HG02870 (cell line): ENCODE results near the gene AHNAK2.
"Not testable (repeated sequence)": the region's sequence is repeated elsewhere in the genome, so short reads cannot be mapped to it uniquely, and the experiment has no call there.

Source experiments
- ATAC-seq: cut with Tn5 transposase; IDR thresholded peaks from one replicate; pipeline ENCODE4 v1.9.1; 2021; ENCODE audit warnings: mild to moderate bottlenecking, moderate library complexity; ENCODE audit not compliant: unreplicated experiment

The AHNAK2 gene

DNA sequence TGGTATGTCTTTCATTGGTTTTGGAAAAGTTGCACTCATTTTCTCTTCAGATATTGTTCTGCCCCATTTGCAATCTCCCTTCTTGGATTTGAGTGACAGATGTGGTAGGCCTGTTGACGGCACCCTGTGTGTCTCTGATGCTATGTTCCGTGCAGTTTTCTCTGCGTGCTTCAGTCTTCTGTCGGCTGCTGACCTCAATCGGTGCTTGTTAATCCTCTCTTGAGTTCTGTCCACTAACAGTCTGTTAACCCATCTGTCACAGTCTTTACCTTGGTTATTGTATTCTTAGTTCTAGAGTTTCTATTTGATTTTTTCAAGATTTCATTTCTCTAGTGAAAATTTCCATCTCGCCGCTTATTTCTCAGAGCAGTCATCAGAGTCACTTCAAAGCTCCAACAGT is 74.2 kb downstream of the AHNAK2 start:
- ATAC-seq: no peak

DNA sequence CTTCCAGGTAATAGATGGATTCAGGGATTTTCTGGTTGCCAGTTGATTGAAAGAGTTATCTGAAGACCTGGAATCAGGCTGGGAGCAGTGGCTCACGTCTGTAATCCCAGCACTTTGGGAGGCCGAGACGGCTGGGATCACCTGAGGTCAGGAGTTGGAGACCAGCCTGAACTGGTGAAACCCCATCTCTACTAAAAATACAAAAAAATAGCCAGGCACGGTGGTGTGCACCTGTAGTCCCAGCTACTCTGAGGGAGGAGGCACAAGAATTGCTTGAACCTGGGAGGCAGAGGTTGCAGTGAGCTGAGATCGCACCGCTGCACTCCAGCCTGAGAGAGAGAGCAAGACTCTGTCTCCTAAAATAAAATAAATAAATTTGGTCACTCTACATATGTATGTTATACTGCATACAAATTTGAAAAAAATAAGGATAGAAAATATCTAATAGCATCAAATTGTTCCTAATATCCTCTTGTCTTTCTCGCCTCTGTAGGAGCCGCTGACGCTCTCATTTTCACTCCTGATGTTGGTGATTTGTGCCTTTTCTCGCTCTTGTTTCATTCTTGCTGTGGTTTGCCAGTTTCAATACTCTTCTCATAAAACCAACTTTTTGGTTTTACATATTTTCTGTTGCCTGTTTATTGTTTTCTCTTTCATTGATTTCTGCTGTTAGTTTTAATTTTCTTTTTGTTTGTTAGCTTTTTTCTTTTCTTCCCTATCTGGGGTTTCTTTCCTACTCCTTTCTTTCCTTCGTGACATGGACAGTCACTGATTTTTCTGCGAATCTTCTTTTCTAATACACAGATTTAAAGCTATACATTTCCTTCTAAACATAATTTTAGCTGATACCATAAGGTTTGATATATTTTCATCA is 77.3 kb downstream of the AHNAK2 start:
- no peak for ATAC-seq

GRCh38 chr14:104899781-104900180 is 78.4 kb downstream of the AHNAK2 start:
- no peak for ATAC-seq

DNA sequence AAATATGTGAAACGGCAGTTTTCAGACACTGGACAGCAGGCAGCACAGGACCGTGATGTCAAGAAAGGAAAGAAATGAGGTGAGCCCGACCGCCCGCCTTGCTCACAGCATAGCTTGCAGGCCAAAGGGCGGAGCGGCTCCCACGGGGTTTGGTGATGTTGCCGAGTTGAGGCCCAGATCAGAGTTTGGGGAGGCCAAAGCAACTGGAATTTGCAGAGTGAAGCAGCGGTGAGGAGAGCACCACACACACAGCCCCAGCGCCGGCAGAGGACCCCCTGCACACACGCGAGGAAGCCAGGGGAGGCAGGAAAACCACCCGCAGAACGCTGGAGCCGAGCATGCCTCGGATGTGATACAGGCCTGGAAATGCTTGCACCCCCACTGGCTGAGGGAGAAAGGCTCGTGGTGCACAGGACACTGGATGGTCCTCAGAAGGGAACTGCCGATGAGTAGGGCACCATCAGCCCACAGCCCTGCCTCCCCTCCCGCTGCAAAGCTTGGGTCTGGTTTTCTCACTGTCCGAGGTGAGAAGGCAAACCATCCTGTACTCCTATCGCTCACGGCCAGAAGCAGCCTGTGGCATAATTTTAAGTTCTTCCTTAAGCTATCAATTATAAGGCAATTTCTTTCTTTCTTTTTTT is 79.2 kb downstream of the AHNAK2 start:
- no peak for ATAC-seq

- ATAC-seq: no peak
Observed at GRCh38 chr14:104898195-104898558, 80.0 kb downstream of the AHNAK2 start.

GRCh38 chr14:104897330-104898194 is 80.6 kb downstream of the AHNAK2 start:
- no peak for ATAC-seq

DNA sequence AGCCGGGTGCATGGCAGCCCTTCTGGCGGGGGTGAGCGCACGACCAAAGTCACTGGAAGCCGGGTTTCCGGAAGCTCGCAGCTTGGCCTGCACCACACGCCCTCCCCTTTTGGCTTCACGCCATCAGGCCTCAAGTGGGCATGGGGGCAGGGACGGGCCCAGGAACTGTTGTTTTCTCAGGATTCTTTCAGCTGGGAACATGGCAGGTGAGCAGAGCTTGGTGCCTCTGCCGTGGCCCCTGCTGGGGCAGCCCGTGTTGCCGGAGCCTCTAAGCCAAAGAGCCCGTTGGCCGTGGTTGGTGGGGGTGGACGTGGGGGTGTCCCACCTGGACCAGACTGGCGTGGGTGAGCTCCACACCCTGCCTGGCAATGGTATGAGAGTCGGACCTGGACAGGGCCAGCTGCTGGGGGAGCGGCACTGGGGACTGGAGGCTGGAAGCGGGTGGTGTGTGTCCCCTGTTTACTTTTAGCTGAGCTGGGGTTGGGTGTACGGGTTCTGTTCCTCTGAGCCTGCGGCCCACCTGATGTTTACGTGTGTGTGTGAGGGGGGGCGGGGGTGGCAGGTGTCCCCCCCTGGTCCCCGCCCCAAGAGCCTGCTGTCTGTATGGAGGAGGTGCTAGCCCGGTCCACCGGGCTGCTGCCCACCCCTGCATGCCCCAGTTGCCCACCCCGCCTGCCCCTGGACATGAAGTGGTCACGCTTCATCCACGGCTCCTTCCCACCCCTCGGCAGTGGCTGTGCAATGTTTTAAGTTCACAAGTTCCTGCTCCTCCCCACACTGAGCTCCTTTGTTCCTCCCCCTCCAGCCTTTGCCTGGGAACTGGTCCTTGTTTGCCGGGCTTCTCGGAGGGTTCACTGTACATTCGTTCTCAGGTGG is 82.2 kb downstream of the AHNAK2 start:
- ATAC-seq: no peak

DNA sequence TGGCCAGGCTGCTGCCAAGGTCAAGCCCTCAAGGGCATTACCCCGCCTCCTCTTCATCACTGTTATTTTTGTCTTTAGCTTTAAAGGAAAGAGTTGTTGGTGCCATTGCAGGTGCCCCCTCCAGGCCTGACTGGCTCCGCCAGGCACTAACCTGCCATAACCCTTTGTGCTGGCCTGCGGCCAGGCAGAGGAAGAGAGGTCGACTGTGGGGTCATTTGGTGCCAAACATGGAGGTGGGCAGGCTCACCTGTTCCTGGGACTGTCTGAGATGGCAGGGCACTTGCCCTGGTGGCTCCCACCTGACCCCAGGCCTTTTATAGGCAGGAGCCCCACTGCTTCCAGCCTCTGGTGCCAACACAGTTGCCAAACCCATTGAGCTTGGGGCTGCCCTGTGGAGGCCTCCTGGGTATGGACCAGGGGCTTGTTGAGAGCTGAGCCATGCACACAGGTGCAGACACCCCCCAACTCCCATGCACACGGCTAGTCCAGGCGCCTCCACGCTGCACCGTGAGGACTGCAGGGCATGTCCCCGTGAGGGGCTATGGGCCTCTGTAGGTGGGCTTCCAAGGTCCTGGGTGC is 82.9 kb downstream of the AHNAK2 start:
- no peak for ATAC-seq

DNA sequence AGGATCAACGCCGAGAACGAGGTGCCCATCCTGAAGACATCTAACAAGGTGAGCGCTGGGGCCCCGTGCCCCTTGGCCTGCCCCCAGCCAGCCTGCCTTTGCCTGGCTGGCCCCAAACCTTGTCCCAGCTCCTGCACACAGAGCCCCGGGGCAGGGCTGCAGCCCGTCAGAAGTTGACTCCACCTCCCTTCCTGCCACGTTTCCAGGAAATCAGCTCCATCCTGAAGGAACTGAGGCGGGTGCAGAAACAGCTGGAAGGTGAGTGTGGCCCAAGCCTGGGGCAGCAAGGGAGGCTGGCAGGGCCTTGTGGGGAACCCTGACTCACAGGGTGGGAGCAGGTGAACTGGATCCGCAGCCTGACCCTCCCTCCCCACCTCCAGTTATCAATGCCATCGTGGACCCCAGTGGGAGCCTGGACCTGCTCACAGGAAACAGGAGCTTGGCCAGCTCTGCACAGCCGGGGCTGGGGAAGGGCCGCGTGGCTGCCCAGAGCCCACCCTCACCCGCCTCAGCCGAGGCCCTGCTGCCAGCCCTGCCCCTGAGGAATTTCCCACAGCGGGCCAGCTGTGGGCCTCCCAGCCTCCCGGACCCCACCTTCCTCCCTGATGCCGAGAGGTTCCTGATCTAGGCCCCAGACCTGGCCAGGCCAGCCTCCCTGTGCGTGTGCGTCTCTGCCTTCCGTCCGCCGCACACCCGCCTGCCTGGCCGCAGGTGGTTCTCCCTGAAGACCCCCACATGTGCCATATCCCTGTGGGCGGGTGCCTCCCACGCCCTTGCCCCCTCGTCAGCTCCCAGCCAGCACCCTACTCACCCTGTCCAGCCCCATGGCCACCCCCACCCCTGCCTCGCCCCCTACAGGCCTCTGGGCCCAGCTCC is 83.6 kb downstream of the AHNAK2 start:
- ATAC-seq: no peak

- no peak for ATAC-seq
Observed at GRCh38 chr14:104893435-104894207, 84.6 kb downstream of the AHNAK2 start.

DNA sequence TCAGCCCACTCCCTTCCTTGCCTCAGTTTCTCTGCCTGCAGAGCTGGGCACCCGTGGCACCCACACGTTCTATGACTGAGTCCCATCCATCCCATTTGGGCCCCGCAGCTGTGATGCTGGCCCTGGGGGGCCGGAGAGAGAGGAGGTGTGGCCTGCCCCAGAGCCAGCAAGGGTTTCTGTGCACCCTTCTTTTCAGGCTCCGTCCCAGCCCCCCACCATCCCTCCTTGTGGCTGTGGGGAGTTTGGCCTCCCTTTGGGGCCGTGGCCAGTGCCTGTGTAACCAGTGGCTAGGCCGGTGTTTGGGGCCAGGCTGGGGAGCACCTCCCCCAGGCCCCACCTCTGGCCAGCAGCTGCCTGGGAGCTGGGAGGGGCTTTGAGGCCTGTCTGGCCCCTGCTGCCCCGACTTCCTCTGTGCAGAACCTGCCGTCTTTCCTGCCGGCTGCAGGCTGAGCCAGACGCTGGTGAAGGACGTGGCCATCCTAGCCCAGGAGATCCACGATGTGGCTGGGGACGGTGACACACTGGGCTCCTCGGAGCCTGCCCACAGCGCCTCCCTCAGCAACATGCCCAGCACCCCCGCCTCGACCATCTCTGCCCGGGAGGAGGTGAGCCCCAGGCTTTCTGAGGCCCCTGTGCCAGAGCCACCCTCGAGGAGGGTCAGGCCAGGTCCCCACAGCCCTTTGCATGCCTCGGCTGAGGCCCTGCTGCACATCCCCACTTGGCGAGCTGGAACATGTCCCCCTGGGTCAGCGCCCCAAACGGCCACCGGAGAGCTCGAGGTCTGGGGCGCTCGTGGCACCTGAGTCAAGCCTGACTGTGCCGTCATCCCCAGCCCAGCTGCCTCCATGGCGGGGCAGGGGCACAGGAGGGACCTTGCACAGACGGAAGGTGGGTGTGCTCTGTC is 85.4 kb downstream of the AHNAK2 start:
- no peak for ATAC-seq

- ATAC-seq: no peak
Observed at GRCh38 chr14:104891664-104892530, 86.3 kb downstream of the AHNAK2 start.

- no peak for ATAC-seq
Observed at GRCh38 chr14:104891121-104891551, 87.0 kb downstream of the AHNAK2 start.

DNA sequence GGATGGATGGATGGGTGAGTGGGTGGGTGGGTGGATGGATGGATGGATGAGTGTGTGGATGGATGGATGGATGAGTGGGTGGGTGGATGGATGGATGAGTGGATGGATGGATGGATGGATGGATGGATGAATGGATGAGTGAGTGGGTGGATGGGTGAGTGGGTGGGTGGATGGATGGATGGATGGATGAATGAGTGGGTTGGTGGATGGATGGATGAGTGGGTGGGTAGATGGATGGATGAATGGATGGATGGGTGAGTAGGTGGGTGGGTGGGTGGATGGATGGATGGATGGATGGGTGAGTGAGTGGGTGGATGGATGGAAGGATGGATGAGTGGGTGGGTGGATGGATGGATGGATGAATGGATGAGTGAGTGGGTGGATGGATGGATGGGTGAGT is 87.9 kb downstream of the AHNAK2 start:
- ATAC-seq: not testable (repeated sequence)

DNA sequence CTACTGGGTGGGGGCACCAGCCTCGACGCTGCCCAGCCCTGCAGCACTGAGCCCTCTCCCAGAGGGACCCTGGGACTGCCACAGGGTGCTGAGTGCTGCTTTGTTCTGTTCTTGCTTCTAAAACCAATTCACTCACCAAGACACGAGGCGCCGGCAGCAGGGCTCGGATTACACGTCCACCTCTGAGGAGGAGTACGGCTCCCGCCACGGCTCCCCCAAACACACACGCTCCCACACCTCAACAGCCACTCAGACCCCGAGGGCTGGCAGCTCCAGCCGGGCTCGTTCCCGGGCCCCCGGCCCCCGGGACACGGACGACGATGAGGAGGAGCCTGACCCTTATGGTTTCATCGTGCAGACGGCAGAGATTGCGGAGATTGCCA is 88.8 kb downstream of the AHNAK2 start:
- ATAC-seq: no peak
